OCI-LY7 (cell line): ENCODE results near the gene PCNX2. TPM values are rescaled to one million over a fixed set of nuclear protein-coding genes. Genes with fewer than 3 reads are reported as not detected.

Experiments used
- BruUV-seq: library from RNA; stranded (reverse); fragments of 400-500 nt; replicated peaks from 2 replicates; lab custom pipeline; 2021; lab: Mats Ljungman, UMichigan
- CTCF ChIA-PET: fragments of 300-600 bp; sonication (Branson Sonifier 250); formaldehyde crosslinking; loops from one replicate; lab custom pipeline; 2022; ENCODE audit warnings: antibody characterized with exemption; ENCODE audit not compliant: unreplicated experiment; lab: Charles Lee
- POLR2A ChIA-PET: fragments of 300-600 bp; sonication (Branson Sonifier 250); formaldehyde crosslinking; loops from one replicate; lab custom pipeline; 2022; ENCODE audit warnings: antibody characterized with exemption; lab: Charles Lee
- DNase-seq: peaks from one replicate; pipeline ENCODE4 v3.0.0-alpha.2; 2015; ENCODE audit warnings: low spot score
- H2AFZ ChIP-seq: fragments of 200-600 bp; sonication (generic), shearing (Covaris generic); 2 replicates; pipeline ENCODE4 v1.6.1; 2014; ENCODE audit warnings: mild to moderate bottlenecking, antibody characterized with exemption, low read length, moderate library complexity
- H3K27ac ChIP-seq: fragments of 200-600 bp; sonication (generic); 2 replicates; pipeline ENCODE4 v1.5.1; 2014; ENCODE audit warnings: mixed run types, low read depth, mild to moderate bottlenecking, moderate library complexity, low read length, inconsistent platforms; ENCODE audit not compliant: poor library complexity, severe bottlenecking
- H3K36me3 ChIP-seq: fragments of 200-600 bp; sonication (generic); 2 replicates; pipeline ENCODE4 v1.6.1; 2014; ENCODE audit warnings: mild to moderate bottlenecking, antibody characterized with exemption, low read length, moderate library complexity, mixed read lengths; ENCODE audit not compliant: insufficient read depth
- H3K4me1 ChIP-seq: fragments of 200-600 bp; sonication (generic); 2 replicates; pipeline ENCODE4 v1.5.1; 2014; ENCODE audit warnings: mild to moderate bottlenecking, low read length; ENCODE audit not compliant: insufficient read depth, poor library complexity, severe bottlenecking
- H3K4me2 ChIP-seq: fragments of 200-600 bp; sonication (generic); 2 replicates; pipeline ENCODE4 v1.6.1; 2014; ENCODE audit warnings: mild to moderate bottlenecking, low read length
- H3K4me3 ChIP-seq: fragments of 200-600 bp; sonication (generic); 2 replicates; pipeline ENCODE4 v1.5.1; 2014; ENCODE audit warnings: mild to moderate bottlenecking, low read depth, low read length; ENCODE audit not compliant: poor library complexity, severe bottlenecking
- H3K79me2 ChIP-seq: fragments of 200-600 bp; sonication (generic); 2 replicates; pipeline ENCODE4 v1.6.1; 2016; ENCODE audit warnings: low read depth, mild to moderate bottlenecking, low read length, moderate library complexity, mixed read lengths; ENCODE audit not compliant: insufficient read depth
- H3K9me2 ChIP-seq: fragments of 200-600 bp; sonication (generic); 2 replicates; pipeline ENCODE4 v1.6.1; 2016; ENCODE audit warnings: mild to moderate bottlenecking, low read length, mixed read lengths; ENCODE audit not compliant: insufficient read depth
- H3K9me3 ChIP-seq: fragments of 200-600 bp; sonication (generic); 2 replicates; pipeline ENCODE4 v1.6.1; 2014; ENCODE audit warnings: mild to moderate bottlenecking, mixed run types, low read length, mixed read lengths
- H4K20me1 ChIP-seq: fragments of 200-600 bp; sonication (generic); 2 replicates; pipeline ENCODE4 v1.6.1; 2014; ENCODE audit warnings: mild to moderate bottlenecking, antibody characterized with exemption, low read length, moderate library complexity, mixed read lengths; ENCODE audit not compliant: insufficient read depth
- EZH2phosphoT487 ChIP-seq: fragments of 200-600 bp; sonication (generic); IDR thresholded peaks from 2 replicates; pipeline ENCODE4 v1.6.1; 2018; ENCODE audit warnings: low read depth, borderline replicate concordance, mild to moderate bottlenecking, mixed run types, antibody characterized with exemption, low read length, moderate library complexity, mixed read lengths
- intact Hi-C: fragments of 100-400 bp; cut with micrococcal nuclease; formaldehyde crosslinking; loops from one replicate; pipeline ENCODE4 v1.10.0; 2022; ENCODE audit not compliant: unreplicated experiment
- total RNA-seq, 2 experiments: library from RNA; depleted of rRNA in 1 of 2; stranded (reverse); fragments of >200 nt in 1 of 2; shearing (Covaris generic) in 1 of 2; gene quantifications; 2 replicates each; pipeline ENCODE4 v1.2.3, GENCODE V29; 2014 to 2022
- TF ChIP-seq, protein P1 (sequence below): fragments of 200-600 bp; sonication (generic); conservative IDR thresholded peaks from 2 replicates; pipeline ENCODE4 v1.5.1; 2014; ENCODE audit warnings: mild to moderate bottlenecking, antibody characterized with exemption, low read length, moderate library complexity, mixed read lengths

Gene PCNX2
- total RNA-seq, 2 experiments from 2014 or later = 17.1 to 26.9 TPM

DNA sequence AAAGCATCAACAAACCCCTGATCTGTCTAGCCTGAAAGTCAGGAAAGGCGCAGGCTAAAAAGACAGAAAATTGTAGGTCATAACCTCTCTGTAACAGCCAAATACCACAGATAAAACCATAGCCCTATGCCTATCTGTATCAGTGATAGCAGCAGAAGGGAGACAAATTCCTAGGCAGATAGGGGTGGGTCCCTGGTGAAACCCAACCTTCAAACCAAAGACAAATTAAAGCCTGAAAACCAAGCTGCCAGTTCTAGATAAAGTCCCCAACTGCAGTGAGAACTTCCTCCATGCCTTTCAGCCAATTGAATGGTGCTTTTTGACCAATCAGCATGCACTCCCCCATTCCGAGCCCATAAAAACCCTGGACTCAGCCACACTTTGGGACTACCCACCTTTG lies 229.8 kb downstream of the PCNX2 start:
- Histone ChIP-seq H3K4me1 (no peaks in the 10 kb centered on the region), H3K9me2 (no peaks in the 10 kb centered on the region), H4K20me1 (no peaks in the 10 kb centered on the region), H3K4me2 (no peak overlapping the region), H3K79me2 (no peaks in the 10 kb centered on the region), H2AFZ (no peak overlapping the region), H3K4me3 (no peak overlapping the region), H3K9me3 (peaks cover 11% of the 10 kb centered on the region; the same call in 1 of the 2 replicates), H3K36me3 (peaks cover 7% of the 10 kb centered on the region; the same call in 1 of the 2 replicates), H3K27ac (no peak overlapping the region)
- TF ChIP-seq, protein P1, sequence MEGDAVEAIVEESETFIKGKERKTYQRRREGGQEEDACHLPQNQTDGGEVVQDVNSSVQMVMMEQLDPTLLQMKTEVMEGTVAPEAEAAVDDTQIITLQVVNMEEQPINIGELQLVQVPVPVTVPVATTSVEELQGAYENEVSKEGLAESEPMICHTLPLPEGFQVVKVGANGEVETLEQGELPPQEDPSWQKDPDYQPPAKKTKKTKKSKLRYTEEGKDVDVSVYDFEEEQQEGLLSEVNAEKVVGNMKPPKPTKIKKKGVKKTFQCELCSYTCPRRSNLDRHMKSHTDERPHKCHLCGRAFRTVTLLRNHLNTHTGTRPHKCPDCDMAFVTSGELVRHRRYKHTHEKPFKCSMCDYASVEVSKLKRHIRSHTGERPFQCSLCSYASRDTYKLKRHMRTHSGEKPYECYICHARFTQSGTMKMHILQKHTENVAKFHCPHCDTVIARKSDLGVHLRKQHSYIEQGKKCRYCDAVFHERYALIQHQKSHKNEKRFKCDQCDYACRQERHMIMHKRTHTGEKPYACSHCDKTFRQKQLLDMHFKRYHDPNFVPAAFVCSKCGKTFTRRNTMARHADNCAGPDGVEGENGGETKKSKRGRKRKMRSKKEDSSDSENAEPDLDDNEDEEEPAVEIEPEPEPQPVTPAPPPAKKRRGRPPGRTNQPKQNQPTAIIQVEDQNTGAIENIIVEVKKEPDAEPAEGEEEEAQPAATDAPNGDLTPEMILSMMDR = no peak
- TF ChIP-seq EZH2phosphoT487 = no peak
- DNase-seq = no peak
- no TSS peak for BruUV-seq
- POLR2A ChIA-PET = interaction anchor here (0.6 kb wide), 1 partner anchor 26 kb away, joined by 4 read pairs; no protein-coding TSS in a partner anchor
- intact Hi-C loops = no loop called here
- CTCF ChIA-PET = no interaction called here

DNA sequence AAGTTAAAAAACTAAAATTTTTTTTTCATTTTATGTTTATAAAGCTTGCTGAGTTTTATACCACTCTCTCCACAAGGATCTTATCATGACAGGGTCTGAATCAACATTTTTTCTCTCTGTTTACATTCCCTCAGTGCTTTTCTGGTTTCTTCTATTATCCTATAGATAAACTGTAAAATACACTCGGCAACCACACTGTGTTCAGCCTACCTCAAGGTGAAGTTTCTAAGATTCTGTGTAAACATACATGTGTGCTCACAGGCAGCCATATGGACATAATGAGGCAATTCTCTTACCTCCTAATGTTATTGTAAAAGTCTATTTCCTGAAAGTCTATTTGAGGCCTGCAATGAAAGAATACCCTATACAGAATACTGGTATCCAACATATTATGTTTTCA lies 230.5 kb downstream of the PCNX2 start:
- no peak overlapping the region for H3K4me2 ChIP-seq
- no peak overlapping the region for H3K4me3 ChIP-seq
- no peaks in the 10 kb centered on the region for H4K20me1 ChIP-seq
- TF ChIP-seq, protein P1 = no peak
- TF ChIP-seq EZH2phosphoT487 = no peak
- ChIA-PET POLR2A (no interaction called here), CTCF (interaction anchor here (0.6 kb wide), 1 partner anchor 856 kb away, joined by 4 read pairs; no protein-coding TSS in a partner anchor)
- H3K27ac ChIP-seq = no peak overlapping the region
- peaks cover 11% of the 10 kb centered on the region; the same call in 1 of the 2 replicates for H3K9me3 ChIP-seq
- H3K9me2 ChIP-seq = no peaks in the 10 kb centered on the region
- H3K36me3 ChIP-seq = peaks cover 7% of the 10 kb centered on the region; the same call in 1 of the 2 replicates
- H3K4me1 ChIP-seq = no peaks in the 10 kb centered on the region
- intact Hi-C loops = no loop called here
- no peak overlapping the region for H2AFZ ChIP-seq
- no TSS peak for BruUV-seq
- no peak for DNase-seq
- H3K79me2 ChIP-seq = no peaks in the 10 kb centered on the region

DNA sequence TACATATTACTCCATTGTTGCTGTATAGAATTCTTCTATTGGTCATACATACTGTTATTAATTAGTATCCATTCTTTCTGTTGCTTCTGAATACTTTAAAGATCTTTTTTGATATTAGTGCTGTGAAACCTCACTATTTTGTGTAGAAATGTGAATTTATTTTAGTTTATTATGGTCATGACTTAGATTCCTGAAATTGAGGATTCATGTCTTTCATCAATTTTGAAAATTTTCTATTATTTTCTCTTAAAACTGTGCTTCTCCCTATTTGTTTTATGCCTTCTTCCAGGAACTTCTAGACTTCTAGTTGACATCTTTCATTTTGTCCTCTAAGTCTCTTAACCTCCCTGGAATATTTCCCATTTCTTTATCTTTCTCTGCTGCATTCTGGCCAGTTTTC lies 232.1 kb downstream of the PCNX2 start:
- H3K9me2 ChIP-seq = no peaks in the 10 kb centered on the region
- no peak overlapping the region for H3K27ac ChIP-seq
- no peaks in the 10 kb centered on the region for H3K4me1 ChIP-seq
- ChIA-PET CTCF (no interaction called here), POLR2A (no interaction called here)
- H3K36me3 ChIP-seq = peaks cover 7% of the 10 kb centered on the region; the same call in 1 of the 2 replicates
- no peak overlapping the region for H3K4me2 ChIP-seq
- H3K9me3 ChIP-seq = peaks cover 11% of the 10 kb centered on the region; the same call in 1 of the 2 replicates
- no peak overlapping the region for H3K4me3 ChIP-seq
- DNase-seq = no peak
- no peak overlapping the region for H2AFZ ChIP-seq
- TF ChIP-seq EZH2phosphoT487 = no peak
- TF ChIP-seq, protein P1 = no peak
- no TSS peak for BruUV-seq
- intact Hi-C loops = no loop called here
- H3K79me2 ChIP-seq = no peaks in the 10 kb centered on the region
- H4K20me1 ChIP-seq = no peaks in the 10 kb centered on the region
